Thyroid gland (tissue), 4 donors: ENCODE results near the gene TMEM74B. TPM values are rescaled to one million over a fixed set of nuclear protein-coding genes. Genes with fewer than 3 reads are reported as not detected.
A peak's percentile ranks its signal among the peaks of the same experiment; 100 is the strongest.
"Not testable (repeated sequence)": the region's sequence is repeated elsewhere in the genome, so short reads cannot be mapped to it uniquely, and the experiment has no call there.

Source experiments
- DNase-seq, 2 donors: peaks; one replicate each; pipeline ENCODE4 v3.0.0-alpha.2; 2019
- H3K27ac ChIP-seq, 3 donors: fragments of 200-600 bp; sonication (generic); 1 replicate in 2 of 3; 2 replicates in 1 of 3; pipeline ENCODE4 v1.5.1; 2016 to 2019; ENCODE audit warnings: mild to moderate bottlenecking in 1 of 3, moderate library complexity in 1 of 3
- H3K27me3 ChIP-seq: fragments of 200-600 bp; sonication (generic); one replicate; pipeline ENCODE4 v1.5.1; 2019
- H3K36me3 ChIP-seq, 2 donors: fragments of 200-600 bp; sonication (generic); one replicate each; pipeline ENCODE4 v1.5.1; 2016 to 2019
- H3K4me1 ChIP-seq, 2 donors: fragments of 200-600 bp; sonication (generic); one replicate each; pipeline ENCODE4 v1.5.1; 2017 to 2019
- H3K4me3 ChIP-seq, 3 donors: fragments of 200-600 bp; sonication (generic); replicated peaks in 1 of 3; 1 replicate in 2 of 3; 2 replicates in 1 of 3; pipeline ENCODE4 v1.5.1; 2016; ENCODE audit warnings: mild to moderate bottlenecking in 1 of 3
- H3K9me3 ChIP-seq: fragments of 200-600 bp; sonication (generic); one replicate; pipeline ENCODE4 v1.5.1; 2017
- CTCF ChIP-seq, 6 experiments: fragments of 200-600 bp in 3 of 6; fragments of 450-650 bp in 3 of 6; sonication (generic) in 3 of 6; IDR thresholded peaks; one replicate each; pipeline ENCODE4 v1.5.1; 2016 to 2019; ENCODE audit warnings: antibody characterized with exemption in 6 of 6, mild to moderate bottlenecking in 2 of 6, inconsistent platforms in 1 of 6, moderate library complexity in 1 of 6
- POLR2A ChIP-seq, 2 donors: fragments of 450-650 bp; IDR thresholded peaks; one replicate each; pipeline ENCODE4 v1.6.1; 2017; ENCODE audit warnings: antibody characterized with exemption in 2 of 2, mild to moderate bottlenecking in 2 of 2, moderate library complexity in 1 of 2
- WGBS, 2 donors: methylation state at CpG; one replicate each; pipeline ENCODE4 v1.1.5; 2017; 5-methylcytosine and 5-hydroxymethylcytosine counted together
- intact Hi-C: fragments of 100-400 bp; cut with DNase I; formaldehyde crosslinking; loops from one replicate; pipeline ENCODE4 v1.15.1; 2023
- total RNA-seq, 4 donors: library from RNA; depleted of rRNA; stranded (reverse); fragments of >200 nt; gene quantifications; one replicate each; pipeline ENCODE4 v1.2.3, GENCODE V29; 2016

The TMEM74B gene
- total RNA-seq, 4 donors from 2014 or later, result 0.63 to 2.7 (median 1.8) TPM

GRCh38 chr20:1225263-1225782 is 40.5 kb upstream of the TMEM74B start:
- Histone ChIP-seq H3K36me3 (no peaks in the 10 kb centered on the region), H3K4me1 (peaks cover 0 to 10% of the 10 kb centered on the region in 2 donors), H3K9me3 (no peaks in the 10 kb centered on the region), H3K4me3 (peak overlapping the region in 1 of 3 donors; percentile 31), H3K27me3 (no peaks in the 10 kb centered on the region), H3K27ac (no peak overlapping the region)
- intact Hi-C loops, result no loop called here
- WGBS, 2 donors, result 4 to 8% methylated on average over 11 to 25 of the region's 30 CpGs
- DNase-seq, result peak in 1 of 2 donors; percentile 74
- no peak for TF ChIP-seq POLR2A (IDR thresholded peaks at IDR 0.05)
- TF ChIP-seq CTCF (IDR thresholded peaks at IDR 0.05), result no peak

DNA sequence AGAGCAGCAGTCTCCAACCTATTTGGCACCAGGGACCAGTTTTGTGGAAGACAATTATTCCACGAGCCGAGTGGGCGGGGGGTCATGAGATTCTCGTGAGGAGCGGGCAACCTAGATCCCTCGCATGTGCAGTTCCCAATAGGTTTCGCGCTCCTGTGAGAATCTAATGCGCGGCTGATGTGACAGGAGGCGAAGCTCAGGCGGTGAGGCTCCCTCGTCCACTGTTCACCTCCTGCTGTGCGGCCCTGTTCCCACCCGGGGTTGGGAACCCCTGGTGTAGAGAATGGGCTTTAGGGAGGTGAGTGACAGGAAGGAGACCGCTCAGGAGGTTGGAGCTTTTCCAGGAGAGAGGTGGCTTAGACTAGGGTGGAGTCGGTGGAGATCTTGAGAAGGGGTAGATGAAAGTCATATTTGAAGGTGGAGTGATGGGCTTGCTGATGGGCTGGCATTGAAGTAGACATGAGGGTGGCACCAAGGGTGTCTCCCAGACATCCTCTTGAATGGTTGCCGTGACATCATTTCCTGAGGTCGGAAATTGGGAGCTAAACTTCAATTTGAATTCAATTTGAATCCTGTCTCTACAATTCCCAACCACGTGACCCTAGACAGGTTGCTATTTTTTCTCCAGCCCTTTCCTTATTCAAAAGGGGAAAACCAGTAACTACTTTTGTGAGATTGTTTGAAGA is 39.6 kb upstream of the TMEM74B start:
- WGBS, 2 donors, result 86 to 87% methylated on average over 20 of the region's 20 CpGs
- peaks cover 0 to 10% of the 10 kb centered on the region in 2 donors for H3K4me1 ChIP-seq
- H3K9me3 ChIP-seq, result no peaks in the 10 kb centered on the region
- H3K27ac ChIP-seq, result no peak overlapping the region
- intact Hi-C loops, result no loop called here
- no peaks in the 10 kb centered on the region for H3K36me3 ChIP-seq
- DNase-seq, result no peak
- H3K4me3 ChIP-seq, result no peak overlapping the region
- H3K27me3 ChIP-seq, result no peaks in the 10 kb centered on the region
- no peak for TF ChIP-seq POLR2A (IDR thresholded peaks at IDR 0.05)
- no peak for TF ChIP-seq CTCF (IDR thresholded peaks at IDR 0.05)

DNA sequence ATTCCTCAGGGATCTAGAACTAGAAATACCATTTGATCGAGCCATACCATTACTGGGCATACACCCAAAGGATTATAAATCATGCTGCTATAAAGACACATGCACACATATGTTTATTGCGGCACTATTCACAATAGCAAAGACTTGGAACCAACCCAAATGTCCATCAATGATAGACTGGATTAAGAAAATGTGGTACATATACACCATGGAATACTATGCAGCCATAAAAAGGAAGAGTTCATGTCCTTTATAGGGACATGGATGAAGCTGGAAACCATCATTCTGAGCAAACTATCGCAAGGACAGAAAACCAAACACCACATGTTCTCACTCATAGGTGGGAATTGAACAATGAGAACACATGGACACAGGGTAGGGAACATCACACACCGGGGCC is 38.0 kb upstream of the TMEM74B start:
- DNase-seq, H3K36me3 ChIP-seq, H3K27ac ChIP-seq, intact Hi-C loops, H3K4me3 ChIP-seq, H3K27me3 ChIP-seq, H3K9me3 ChIP-seq, H3K4me1 ChIP-seq: not testable (repeated sequence)
- WGBS, 2 donors, result 96 to 100% methylated on average over 4 of the region's 4 CpGs

- H3K36me3 ChIP-seq, H3K4me1 ChIP-seq, H3K27ac ChIP-seq, intact Hi-C loops, H3K27me3 ChIP-seq, DNase-seq, H3K4me3 ChIP-seq, H3K9me3 ChIP-seq: not testable (repeated sequence)
- WGBS, 2 donors, result 70 to 72% methylated on average over 16 to 19 of the region's 19 CpGs
Measured at GRCh38 chr20:1216527-1217427, 32.0 kb upstream of the TMEM74B start.

DNA sequence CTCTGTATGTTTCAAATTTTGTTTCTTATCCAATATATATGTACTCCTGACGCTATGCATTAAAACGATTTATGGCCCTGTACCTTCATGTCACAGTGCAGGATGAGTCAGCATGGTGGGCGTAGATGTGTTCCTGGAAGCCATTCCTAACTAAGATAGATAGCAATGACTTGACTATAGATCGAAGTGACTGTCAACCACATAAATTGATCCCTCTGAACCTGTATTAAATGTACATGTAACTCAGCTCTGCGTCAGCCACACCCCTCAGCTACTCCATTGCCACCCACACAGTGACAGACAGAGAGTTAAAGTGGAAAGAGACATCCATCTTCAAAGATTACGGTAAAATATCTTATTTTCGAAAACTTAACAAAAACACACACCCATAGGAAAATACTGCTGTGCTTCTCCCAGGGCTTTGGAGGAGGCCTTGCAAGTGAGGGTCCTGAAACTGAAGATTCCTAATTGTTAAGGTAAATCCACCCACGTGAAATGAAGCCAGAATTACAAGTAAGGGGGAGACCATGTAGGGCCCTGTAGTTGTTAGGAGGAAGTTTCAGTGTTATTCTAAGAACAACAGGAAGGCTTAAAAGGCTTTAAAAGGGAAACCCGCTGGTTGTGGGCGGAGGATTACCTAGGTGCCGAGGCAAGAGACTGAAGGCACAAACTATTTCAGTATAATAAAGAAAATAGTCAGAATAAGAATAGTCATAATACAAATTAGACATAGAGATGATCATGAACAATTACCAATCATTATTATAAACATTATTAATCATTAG is 30.8 kb upstream of the TMEM74B start:
- Histone ChIP-seq H3K36me3 (no peaks in the 10 kb centered on the region), H3K27ac (no peak overlapping the region), H3K4me3 (no peak overlapping the region), H3K9me3 (no peaks in the 10 kb centered on the region), H3K27me3 (no peaks in the 10 kb centered on the region), H3K4me1 (peaks cover 0 to 9% of the 10 kb centered on the region in 2 donors)
- intact Hi-C loops, result no loop called here
- TF ChIP-seq CTCF (IDR thresholded peaks at IDR 0.05) (no peak), POLR2A (IDR thresholded peaks at IDR 0.05) (no peak)
- DNase-seq, result no peak
- WGBS, 2 donors, result 84 to 86% methylated on average over 11 of the region's 11 CpGs
